ENCODE results near the gene KRTAP5-6.

DNA sequence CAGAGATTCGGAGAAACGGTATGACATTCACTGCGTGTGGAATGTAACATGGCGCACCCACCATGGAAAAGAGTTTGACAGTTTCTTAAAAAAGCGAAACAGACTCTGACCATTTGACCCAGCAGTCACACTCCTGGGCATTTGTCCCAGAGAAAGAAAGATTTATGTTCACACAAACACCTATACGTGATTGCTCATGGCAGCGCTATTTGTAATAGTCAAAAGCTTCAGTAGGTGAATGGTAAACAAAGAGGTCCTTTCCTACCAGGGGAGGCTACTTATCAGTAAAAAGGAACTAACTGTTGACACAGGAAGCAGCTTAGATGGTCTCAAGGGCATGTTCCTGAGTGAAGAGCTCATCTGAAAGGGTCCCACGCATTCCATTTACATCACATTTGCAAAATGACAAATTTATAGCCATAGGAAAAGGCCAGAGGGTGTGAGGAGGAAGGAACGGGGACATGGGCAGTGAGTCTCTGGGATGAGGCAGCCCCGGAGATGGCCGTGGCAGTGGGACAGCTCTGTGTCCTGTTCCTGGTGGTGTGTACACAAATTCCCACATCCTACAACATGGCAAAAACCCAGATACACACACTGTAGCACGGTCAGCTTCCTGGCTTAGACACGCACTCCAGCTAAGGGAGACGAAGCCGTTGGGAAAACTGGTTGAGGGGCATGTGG, 14.6 kb upstream of the KRTAP5-6 start:
- TF ChIP-seq, protein P1, sequence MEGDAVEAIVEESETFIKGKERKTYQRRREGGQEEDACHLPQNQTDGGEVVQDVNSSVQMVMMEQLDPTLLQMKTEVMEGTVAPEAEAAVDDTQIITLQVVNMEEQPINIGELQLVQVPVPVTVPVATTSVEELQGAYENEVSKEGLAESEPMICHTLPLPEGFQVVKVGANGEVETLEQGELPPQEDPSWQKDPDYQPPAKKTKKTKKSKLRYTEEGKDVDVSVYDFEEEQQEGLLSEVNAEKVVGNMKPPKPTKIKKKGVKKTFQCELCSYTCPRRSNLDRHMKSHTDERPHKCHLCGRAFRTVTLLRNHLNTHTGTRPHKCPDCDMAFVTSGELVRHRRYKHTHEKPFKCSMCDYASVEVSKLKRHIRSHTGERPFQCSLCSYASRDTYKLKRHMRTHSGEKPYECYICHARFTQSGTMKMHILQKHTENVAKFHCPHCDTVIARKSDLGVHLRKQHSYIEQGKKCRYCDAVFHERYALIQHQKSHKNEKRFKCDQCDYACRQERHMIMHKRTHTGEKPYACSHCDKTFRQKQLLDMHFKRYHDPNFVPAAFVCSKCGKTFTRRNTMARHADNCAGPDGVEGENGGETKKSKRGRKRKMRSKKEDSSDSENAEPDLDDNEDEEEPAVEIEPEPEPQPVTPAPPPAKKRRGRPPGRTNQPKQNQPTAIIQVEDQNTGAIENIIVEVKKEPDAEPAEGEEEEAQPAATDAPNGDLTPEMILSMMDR (IDR thresholded peaks at IDR 0.05): no peak
- no peak for TF ChIP-seq POLR2A (IDR thresholded peaks at IDR 0.05)

Data from uterus (tissue), 2 donors.